GM12878 (cell line): ENCODE results near the gene SORBS1. TPM values are rescaled to one million over a fixed set of nuclear protein-coding genes. Genes with fewer than 3 reads are reported as not detected.

Source experiments
- ATAC-seq: fragments of 200-7000 bp; cut with Tn5 transposase; 3 replicates; pipeline ENCODE4 v1.9.1; 2020; ENCODE audit warnings: mild to moderate bottlenecking, moderate library complexity
- BruUV-seq: library from RNA; stranded (reverse); fragments of 400-500 nt; replicated peaks from 2 replicates; lab custom pipeline; 2021; lab: Mats Ljungman, UMichigan
- CTCF ChIA-PET: fragments of 300-600 bp; sonication (Branson Sonifier 250); formaldehyde crosslinking; extraction: SDS; loops from one replicate; lab custom pipeline; 2021; ENCODE audit warnings: inconsistent platforms; lab: Yijun Ruan, JAX
- POLR2A ChIA-PET: fragments of 350-600 bp; formaldehyde crosslinking; extraction: SDS; loops from one replicate; lab custom pipeline; 2021; ENCODE audit warnings: inconsistent platforms; lab: Charles Lee
- RAD21 ChIA-PET: fragments of 300-600 bp; sonication (Branson Sonifier 250); formaldehyde crosslinking; loops from one replicate; lab custom pipeline; 2023; ENCODE audit warnings: antibody characterized with exemption; ENCODE audit not compliant: unreplicated experiment; lab: Charles Lee
- SMC1A ChIA-PET: fragments of 300-600 bp; sonication (Branson Sonifier 250); formaldehyde crosslinking; loops from one replicate; lab custom pipeline; 2023; ENCODE audit not compliant: unreplicated experiment, uncharacterized antibody; lab: Charles Lee
- DNase-seq: peaks from one replicate; pipeline ENCODE4 v3.0.0-alpha.2; 2011; ENCODE audit warnings: low read depth, low spot score
- FAIRE-seq: peaks from 3 replicates; lab custom pipeline; 2011; peaks lifted over from hg19 to GRCh38; lab: Jason Lieb, UNC
- H2AFZ ChIP-seq: 2 replicates; pipeline ENCODE4 v1.6.0; 2011; ENCODE audit warnings: low read depth, low read length, control low read depth; ENCODE audit not compliant: control insufficient read depth
- H3K27ac ChIP-seq: 2 replicates; pipeline ENCODE4 v1.5.1; 2011; ENCODE audit warnings: control low read depth; ENCODE audit not compliant: control insufficient read depth, insufficient read depth
- H3K27me3 ChIP-seq, 2 experiments: replicated peaks in 1 of 2; 2 replicates each; pipeline versions ENCODE4 v1.6.0 to v1.6.1; 2011; ENCODE audit warnings: low read length in 1 of 2; ENCODE audit not compliant: control insufficient read depth in 2 of 2, insufficient read depth in 2 of 2
- H3K36me3 ChIP-seq, 2 experiments: 2 replicates each; pipeline ENCODE4 v1.5.1; 2011; ENCODE audit warnings: low read length in 1 of 2; ENCODE audit not compliant: control insufficient read depth in 2 of 2, insufficient read depth in 2 of 2
- H3K4me1 ChIP-seq: 2 replicates; pipeline ENCODE4 v1.6.1; 2011; ENCODE audit warnings: mild to moderate bottlenecking, low read length, moderate library complexity, mixed read lengths; ENCODE audit not compliant: control insufficient read depth, insufficient read depth
- H3K4me2 ChIP-seq: 2 replicates; pipeline ENCODE4 v1.6.0; 2011; ENCODE audit warnings: control low read depth; ENCODE audit not compliant: control insufficient read depth, insufficient read depth
- H3K4me3 ChIP-seq: fragments of 200-600 bp; sonication (generic); 2 replicates; pipeline ENCODE4 v1.5.1; 2016
- H3K79me2 ChIP-seq: 2 replicates; pipeline ENCODE4 v1.6.0; 2011; ENCODE audit warnings: low read length; ENCODE audit not compliant: control insufficient read depth, insufficient read depth
- H3K9ac ChIP-seq: 2 replicates; pipeline ENCODE4 v1.8.0; 2011; ENCODE audit warnings: low read length, control low read depth, mixed read lengths; ENCODE audit not compliant: control insufficient read depth, insufficient read depth
- H3K9me3 ChIP-seq: replicated peaks from 3 replicates; pipeline ENCODE4 v1.5.1; 2011; ENCODE audit warnings: mild to moderate bottlenecking, low read length; ENCODE audit not compliant: control insufficient read depth, insufficient read depth
- H4K20me1 ChIP-seq: 2 replicates; pipeline ENCODE4 v1.6.0; 2011; ENCODE audit not compliant: control insufficient read depth, insufficient read depth
- CBFB ChIP-seq: IDR thresholded peaks from 2 replicates; pipeline ENCODE4 v1.6.1; 2016; ENCODE audit warnings: antibody characterized with exemption, low read depth
- CHD4 ChIP-seq: fragments of 200-600 bp; sonication (generic); IDR thresholded peaks from 2 replicates; pipeline ENCODE4 v1.6.1; 2016; ENCODE audit warnings: mild to moderate bottlenecking
- KDM1A ChIP-seq: fragments of 200-600 bp; sonication (generic); IDR thresholded peaks from 2 replicates; pipeline ENCODE4 v1.6.1; 2016; ENCODE audit warnings: borderline replicate concordance
- MEF2A ChIP-seq: IDR thresholded peaks from 2 replicates; pipeline ENCODE4 v1.6.1; 2011; ENCODE audit warnings: low read depth, mild to moderate bottlenecking, low read length, moderate library complexity; ENCODE audit not compliant: insufficient read depth
- MEF2B ChIP-seq: fragments of 450-650 bp; IDR thresholded peaks from 2 replicates; pipeline ENCODE4 v1.6.1; 2018; ENCODE audit warnings: mild to moderate bottlenecking, moderate library complexity; ENCODE audit not compliant: partially characterized antibody, poor library complexity, severe bottlenecking
- NR2F1 ChIP-seq: fragments of 450-650 bp; conservative IDR thresholded peaks from 2 replicates; pipeline ENCODE4 v1.6.1; 2017; ENCODE audit warnings: mild to moderate bottlenecking
- NRF1 ChIP-seq: conservative IDR thresholded peaks from 2 replicates; pipeline ENCODE4 v1.6.1; 2011; ENCODE audit warnings: mild to moderate bottlenecking, low read depth, low read length, improper control_type of control experiment
- PML ChIP-seq: IDR thresholded peaks from 2 replicates; pipeline ENCODE4 v1.6.1; 2012; ENCODE audit warnings: low read length, inconsistent platforms
- RB1 ChIP-seq: fragments of 450-650 bp; formaldehyde crosslinking; IDR thresholded peaks from 2 replicates; pipeline ENCODE4 v1.6.1; 2017; ENCODE audit warnings: mild to moderate bottlenecking, borderline replicate concordance
- SMAD1 ChIP-seq: fragments of 450-650 bp; IDR thresholded peaks from 2 replicates; pipeline ENCODE4 v1.6.1; 2018; ENCODE audit warnings: mild to moderate bottlenecking, low read depth; ENCODE audit not compliant: partially characterized antibody
- SPI1 ChIP-seq: IDR thresholded peaks from 2 replicates; pipeline ENCODE4 v1.6.1; 2011; ENCODE audit warnings: low read depth, mild to moderate bottlenecking, low read length, moderate library complexity, borderline replicate concordance; ENCODE audit not compliant: insufficient read depth
- STAT3 ChIP-seq: IDR thresholded peaks from 2 replicates; pipeline ENCODE4 v1.6.1; 2011; ENCODE audit warnings: low read depth, low read length, improper control_type of control experiment
- SUPT20H ChIP-seq: IDR thresholded peaks from 2 replicates; pipeline ENCODE4 v1.6.1; 2011; ENCODE audit warnings: low read depth, mild to moderate bottlenecking, low read length, moderate library complexity, borderline replicate concordance; ENCODE audit not compliant: control insufficient read depth
- TBL1XR1 ChIP-seq: IDR thresholded peaks from 2 replicates; pipeline ENCODE4 v1.6.1; 2012; ENCODE audit warnings: low read depth, low read length, improper control_type of control experiment
- WRNIP1 ChIP-seq: IDR thresholded peaks from 2 replicates; pipeline ENCODE4 v1.6.1; 2011; ENCODE audit warnings: low read depth, low read length, improper control_type of control experiment, borderline replicate concordance
- WGBS: methylation state at CpG from one replicate; pipeline ENCODE4 v1.1.6; 2016; ENCODE audit warnings: low lambda C conversion rate; ENCODE audit not compliant: insufficient replicate concordance, insufficient coverage; ENCODE audit errors: missing lambda C conversion rate; 5-methylcytosine and 5-hydroxymethylcytosine counted together
- in situ Hi-C: fragments of 300-500 bp; cut with MboI; formaldehyde crosslinking; loops from 9 replicates; pipeline ENCODE4 v1.14.3; 2018; ENCODE audit warnings: mixed read lengths
- intact Hi-C: fragments of 100-400 bp; cut with micrococcal nuclease; formaldehyde crosslinking; loops from one replicate; pipeline ENCODE4 v1.14.2; 2022; ENCODE audit not compliant: unreplicated experiment
- polyA plus RNA-seq, 11 experiments: library from polyadenylated mRNA; depleted of rRNA in 4 of 11; unstranded in 6 of 11; stranded (reverse) in 5 of 11; fragments of >200 nt; fragmentation: Nextera tagmentation in 4 of 11; fragmentation: Illumina TruSeq in 1 of 11; extraction: Ambion mirVana in 4 of 11; extraction: Trizol in 1 of 11; gene quantifications; 1 replicate in 1 of 11; 2 replicates in 10 of 11; pipeline versions ENCODE4 v1.2.1 to v1.2.3, GENCODE V29; 2011 to 2016; ENCODE audit warnings: inconsistent platforms in 2 of 11, missing spikeins in 2 of 11, low read depth in 1 of 11
- total RNA-seq, 4 experiments: library from RNA; depleted of rRNA in 3 of 4; stranded (reverse); fragments of >200 nt in 3 of 4; fragmentation: Illumina TruSeq in 1 of 4; extraction: Trizol in 1 of 4; gene quantifications; 2 replicates each; pipeline versions ENCODE4 v1.2.1 to v1.2.3, GENCODE V29; 2013 to 2021
- TF ChIP-seq, protein P1 (sequence below), 3 experiments: IDR thresholded peaks in 2 of 3; conservative IDR thresholded peaks in 1 of 3; 2 replicates each; pipeline ENCODE4 v1.5.1; 2011; ENCODE audit warnings: low read depth in 3 of 3, low read length in 3 of 3, mild to moderate bottlenecking in 3 of 3, control low read depth in 2 of 3, moderate library complexity in 2 of 3, inconsistent platforms in 1 of 3, mixed read lengths in 1 of 3; ENCODE audit not compliant: control insufficient read depth in 2 of 3, insufficient read depth in 1 of 3; ENCODE audit errors: extremely low read depth in 1 of 3
- TF ChIP-seq, protein P2 (sequence below): fragments of 450-650 bp; IDR thresholded peaks from 2 replicates; pipeline ENCODE4 v1.6.1; 2018; ENCODE audit warnings: borderline replicate concordance, mild to moderate bottlenecking; ENCODE audit not compliant: partially characterized antibody

Gene SORBS1
- total and polyA plus RNA-seq, 10 of the 15 experiments (the other 5 are each of a cell fraction or from before 2014, with no cell fraction given) = 0.13 to 0.75 (median 0.39) TPM

DNA sequence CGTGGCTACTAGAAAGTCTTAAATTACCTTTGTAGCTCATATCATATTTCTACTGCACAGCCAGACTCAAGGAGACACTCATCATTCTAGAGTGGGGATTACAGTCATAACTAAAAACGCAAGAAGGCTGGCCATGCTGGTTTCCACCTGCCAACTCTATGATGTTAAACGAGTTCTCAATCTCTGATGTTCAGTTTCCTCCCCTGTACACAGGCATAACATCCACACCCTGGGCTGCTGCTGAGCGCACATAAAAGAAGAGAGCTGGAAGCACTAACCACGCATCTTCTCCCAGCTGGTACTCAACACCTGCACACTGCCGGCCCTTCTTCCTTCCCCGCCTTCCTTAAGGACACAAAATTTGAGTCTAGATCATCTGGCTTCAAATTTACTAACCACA lies 60.5 kb downstream of the SORBS1 start (continued):
- TF ChIP-seq, protein P1, sequence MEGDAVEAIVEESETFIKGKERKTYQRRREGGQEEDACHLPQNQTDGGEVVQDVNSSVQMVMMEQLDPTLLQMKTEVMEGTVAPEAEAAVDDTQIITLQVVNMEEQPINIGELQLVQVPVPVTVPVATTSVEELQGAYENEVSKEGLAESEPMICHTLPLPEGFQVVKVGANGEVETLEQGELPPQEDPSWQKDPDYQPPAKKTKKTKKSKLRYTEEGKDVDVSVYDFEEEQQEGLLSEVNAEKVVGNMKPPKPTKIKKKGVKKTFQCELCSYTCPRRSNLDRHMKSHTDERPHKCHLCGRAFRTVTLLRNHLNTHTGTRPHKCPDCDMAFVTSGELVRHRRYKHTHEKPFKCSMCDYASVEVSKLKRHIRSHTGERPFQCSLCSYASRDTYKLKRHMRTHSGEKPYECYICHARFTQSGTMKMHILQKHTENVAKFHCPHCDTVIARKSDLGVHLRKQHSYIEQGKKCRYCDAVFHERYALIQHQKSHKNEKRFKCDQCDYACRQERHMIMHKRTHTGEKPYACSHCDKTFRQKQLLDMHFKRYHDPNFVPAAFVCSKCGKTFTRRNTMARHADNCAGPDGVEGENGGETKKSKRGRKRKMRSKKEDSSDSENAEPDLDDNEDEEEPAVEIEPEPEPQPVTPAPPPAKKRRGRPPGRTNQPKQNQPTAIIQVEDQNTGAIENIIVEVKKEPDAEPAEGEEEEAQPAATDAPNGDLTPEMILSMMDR (IDR thresholded peaks at IDR 0.05 in 2 of 3, conservative IDR thresholded peaks at IDR 0.05 in 1 of 3; ENCODE audit: control insufficient read depth in 2 of 3, extremely low read depth in 1 of 3, insufficient read depth in 1 of 3, low read depth in 3 of 3, low read length in 3 of 3) = no peak
- TF ChIP-seq CHD4 (no peak), RB1 (no peak), SMAD1 (no peak), MEF2B (no peak), SUPT20H (no peak), SPI1 (no peak)

DNA sequence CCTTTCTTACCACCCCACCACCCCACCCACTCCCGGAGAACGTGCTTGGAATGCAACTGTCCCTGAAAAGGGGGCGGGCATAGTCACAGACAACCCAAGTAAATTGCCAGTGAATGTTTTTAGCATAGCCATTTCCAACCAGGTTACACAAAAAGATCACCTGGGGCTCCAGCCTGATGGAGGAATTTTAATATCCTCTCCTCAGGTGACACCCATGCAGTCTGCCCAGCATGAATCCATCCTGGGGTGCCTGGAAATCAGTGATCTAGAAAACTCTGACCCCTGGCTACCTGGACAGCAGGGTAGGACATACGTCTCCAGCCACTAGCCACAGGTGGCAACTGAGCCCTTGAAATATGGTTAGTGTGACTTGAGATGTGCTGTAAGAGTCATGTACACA lies 61.1 kb downstream of the SORBS1 start:
- H3K36me3 ChIP-seq = no peaks in the 10 kb centered on the region
- ChIA-PET CTCF (no interaction called here), POLR2A (no interaction called here), RAD21 (no interaction called here), SMC1A (no interaction called here)
- H3K27me3 ChIP-seq = peaks cover 0 to 3% of the 10 kb centered on the region in 2 experiments; a peak in 1 of 4 replicates
- no TSS peak for BruUV-seq
- no peak overlapping the region for H2AFZ ChIP-seq
- H3K9ac ChIP-seq = no peak overlapping the region
- no peak for DNase-seq
- no peaks in the 10 kb centered on the region for H3K4me1 ChIP-seq
- H3K79me2 ChIP-seq = no peaks in the 10 kb centered on the region
- no peaks in the 10 kb centered on the region for H4K20me1 ChIP-seq
- in situ Hi-C loops (no loop called here), intact Hi-C loops (no loop called here)
- no peak for ATAC-seq
- no peak for FAIRE-seq
- 22% methylated on average over 4 of the region's 4 CpGs for WGBS
- H3K27ac ChIP-seq = no peak overlapping the region
- no peaks in the 10 kb centered on the region for H3K9me3 ChIP-seq
- no peak overlapping the region for H3K4me2 ChIP-seq
- no peak overlapping the region for H3K4me3 ChIP-seq
- TF ChIP-seq STAT3 (no peak), CBFB (no peak), MEF2A (no peak), KDM1A (no peak), TBL1XR1 (no peak), NRF1 (no peak), NR2F1 (no peak), WRNIP1 (no peak), MEF2B (no peak), PML (no peak)
- TF ChIP-seq, protein P2, sequence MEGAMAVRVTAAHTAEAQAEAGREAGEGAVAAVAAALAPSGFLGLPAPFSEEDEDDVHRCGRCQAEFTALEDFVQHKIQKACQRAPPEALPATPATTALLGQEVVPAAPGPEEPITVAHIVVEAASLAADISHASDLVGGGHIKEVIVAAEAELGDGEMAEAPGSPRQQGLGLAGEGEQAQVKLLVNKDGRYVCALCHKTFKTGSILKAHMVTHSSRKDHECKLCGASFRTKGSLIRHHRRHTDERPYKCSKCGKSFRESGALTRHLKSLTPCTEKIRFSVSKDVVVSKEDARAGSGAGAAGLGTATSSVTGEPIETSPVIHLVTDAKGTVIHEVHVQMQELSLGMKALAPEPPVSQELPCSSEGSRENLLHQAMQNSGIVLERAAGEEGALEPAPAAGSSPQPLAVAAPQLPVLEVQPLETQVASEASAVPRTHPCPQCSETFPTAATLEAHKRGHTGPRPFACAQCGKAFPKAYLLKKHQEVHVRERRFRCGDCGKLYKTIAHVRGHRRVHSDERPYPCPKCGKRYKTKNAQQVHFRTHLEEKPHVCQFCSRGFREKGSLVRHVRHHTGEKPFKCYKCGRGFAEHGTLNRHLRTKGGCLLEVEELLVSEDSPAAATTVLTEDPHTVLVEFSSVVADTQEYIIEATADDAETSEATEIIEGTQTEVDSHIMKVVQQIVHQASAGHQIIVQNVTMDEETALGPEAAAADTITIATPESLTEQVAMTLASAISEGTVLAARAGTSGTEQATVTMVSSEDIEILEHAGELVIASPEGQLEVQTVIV = no peak
- TF ChIP-seq, protein P1 (IDR thresholded peaks at IDR 0.05 in 2 of 3, conservative IDR thresholded peaks at IDR 0.05 in 1 of 3; ENCODE audit: control insufficient read depth in 2 of 3, extremely low read depth in 1 of 3, insufficient read depth in 1 of 3, low read depth in 3 of 3, low read length in 3 of 3) = no peak
